Liver (tissue), 9 donors: Measurements from ENCODE around the gene NLGN4X. TPM values are rescaled to one million over a fixed set of nuclear protein-coding genes. Genes with fewer than 3 reads are reported as not detected.

Experiments
- DNase-seq: peaks from one replicate; pipeline ENCODE4 v3.0.0-alpha.2; 2017; ENCODE audit warnings: low spot score
- H3K27ac ChIP-seq, 2 donors: one replicate each; pipeline ENCODE4 v1.7.0; 2013; ENCODE audit warnings: inconsistent platforms in 2 of 2, low read length in 2 of 2, control low read depth in 1 of 2, low read depth in 1 of 2, mild to moderate bottlenecking in 1 of 2
- H3K27me3 ChIP-seq, 4 donors: one replicate each; pipeline versions ENCODE4 v1.6.1 to v1.7.0; 2013; ENCODE audit warnings: low read length in 3 of 4, inconsistent platforms in 1 of 4, mild to moderate bottlenecking in 1 of 4, moderate library complexity in 1 of 4; ENCODE audit not compliant: control insufficient read depth in 4 of 4, insufficient read depth in 4 of 4
- H3K36me3 ChIP-seq, 4 donors: one replicate each; pipeline versions ENCODE4 v1.6.1 to v1.7.0; 2013; ENCODE audit warnings: low read length in 3 of 4, mild to moderate bottlenecking in 3 of 4, low read depth in 1 of 4, moderate library complexity in 1 of 4; ENCODE audit not compliant: control insufficient read depth in 4 of 4, insufficient read depth in 3 of 4
- H3K4me1 ChIP-seq, 4 donors: one replicate each; pipeline versions ENCODE4 v1.6.1 to v1.7.0; 2013; ENCODE audit warnings: low read length in 3 of 4, mild to moderate bottlenecking in 3 of 4, moderate library complexity in 1 of 4; ENCODE audit not compliant: control insufficient read depth in 4 of 4, insufficient read depth in 4 of 4
- H3K4me3 ChIP-seq, 3 donors: one replicate each; pipeline versions ENCODE4 v1.6.1 to v1.7.0; 2013; ENCODE audit warnings: low read length in 3 of 3, control low read depth in 1 of 3, low read depth in 1 of 3, mild to moderate bottlenecking in 1 of 3
- H3K9ac ChIP-seq, 2 donors: one replicate each; pipeline ENCODE4 v1.7.0; 2013; ENCODE audit warnings: low read length in 2 of 2, mild to moderate bottlenecking in 2 of 2, moderate library complexity in 2 of 2, control low read depth in 1 of 2, low read depth in 1 of 2
- H3K9me3 ChIP-seq, 4 donors: one replicate each; pipeline versions ENCODE4 v1.6.1 to v1.7.0; 2013; ENCODE audit warnings: low read length in 3 of 4; ENCODE audit not compliant: control insufficient read depth in 4 of 4
- EGR1 ChIP-seq, 2 donors: IDR thresholded peaks; 2 replicates each; pipeline ENCODE4 v1.6.1; 2016 to 2018; ENCODE audit warnings: antibody characterized with exemption in 2 of 2, low read depth in 2 of 2
- FOXA2 ChIP-seq: IDR thresholded peaks from 2 replicates; pipeline ENCODE4 v1.6.1; 2016; ENCODE audit warnings: antibody characterized with exemption
- HNF4A ChIP-seq, 2 donors: conservative IDR thresholded peaks; 2 replicates each; pipeline ENCODE4 v1.6.1; 2016; ENCODE audit warnings: antibody characterized with exemption in 2 of 2, mild to moderate bottlenecking in 2 of 2
- NR2F2 ChIP-seq: IDR thresholded peaks from 2 replicates; pipeline ENCODE4 v1.6.1; 2016; ENCODE audit warnings: antibody characterized with exemption
- RAD21 ChIP-seq, 2 donors: IDR thresholded peaks; 2 replicates each; pipeline ENCODE4 v1.6.1; 2016; ENCODE audit warnings: antibody characterized with exemption in 2 of 2, mild to moderate bottlenecking in 2 of 2
- REST ChIP-seq: IDR thresholded peaks from 2 replicates; pipeline ENCODE4 v1.6.1; 2016; ENCODE audit warnings: antibody characterized with exemption, mild to moderate bottlenecking
- RXRA ChIP-seq, 2 donors: IDR thresholded peaks; 2 replicates each; pipeline ENCODE4 v1.6.1; 2017 to 2018; ENCODE audit warnings: antibody characterized with exemption in 2 of 2, mild to moderate bottlenecking in 1 of 2
- TAF1 ChIP-seq: conservative IDR thresholded peaks from 2 replicates; pipeline ENCODE4 v1.6.1; 2016; ENCODE audit warnings: antibody characterized with exemption, mild to moderate bottlenecking
- ZBTB33 ChIP-seq: IDR thresholded peaks from 2 replicates; pipeline ENCODE4 v1.6.1; 2016; ENCODE audit warnings: antibody characterized with exemption
- WGBS: extraction: QIAGEN DNeasy Blood & Tissue Kit; methylation state at CpG from one replicate; pipeline ENCODE4 v1.1.7; 2013; 5-methylcytosine and 5-hydroxymethylcytosine counted together
- polyA plus RNA-seq, 2 donors: library from polyadenylated mRNA; stranded (reverse) in 1 of 2; unstranded in 1 of 2; fragments of 200-250 nt in 1 of 2; fragments of >200 nt in 1 of 2; fragmentation: Nextera tagmentation in 1 of 2; extraction: Ambion mirVana in 1 of 2; gene quantifications; one replicate each; pipeline versions ENCODE4 v1.2.1 to v1.2.3, GENCODE V29; 2013 to 2015
- total RNA-seq, 2 donors: library from RNA; depleted of rRNA; stranded (reverse); fragments of >200 nt; gene quantifications; one replicate each; pipeline ENCODE4 v1.2.3, GENCODE V29; 2014
- donor health status: healthy.
- donor health status: healthy.
- donor health status: healthy.
- donor health status: healthy.
- donor health status: healthy.

The NLGN4X gene
- total and polyA plus RNA-seq, 4 donors: 0.33 to 2.8 (median 0.93) TPM

- no peak for DNase-seq
- no peaks in the 10 kb centered on the region for H3K36me3 ChIP-seq
- peaks cover 0 to 5% (median 0%) of the 10 kb centered on the region in 4 donors for H3K9me3 ChIP-seq
- peaks cover 0 to 2% (median 0%) of the 10 kb centered on the region in 4 donors for H3K27me3 ChIP-seq
- no peaks in the 10 kb centered on the region for H3K4me1 ChIP-seq
- TF ChIP-seq ZBTB33: no peak
- TF ChIP-seq FOXA2: no peak
- no peak for TF ChIP-seq NR2F2
- no peak for TF ChIP-seq RAD21 (IDR thresholded peaks at IDR 0.05)
- TF ChIP-seq REST: no peak
- no peak for TF ChIP-seq RXRA (IDR thresholded peaks at IDR 0.05)
- no peak for TF ChIP-seq HNF4A (conservative IDR thresholded peaks at IDR 0.05)
- H3K27ac ChIP-seq: no peak overlapping the region
- no peak overlapping the region for H3K4me3 ChIP-seq
- H3K9ac ChIP-seq: no peak overlapping the region
- WGBS: 74% methylated on average over 2 of the region's 2 CpGs
These were observed 187.0 kb downstream of the NLGN4X start for GRCh38 chrX:6041630-6042029.

- Histone ChIP-seq H3K9ac (no peak overlapping the region), H3K27me3 (no peaks in the 10 kb centered on the region), H3K9me3 (no peaks in the 10 kb centered on the region), H3K27ac (no peak overlapping the region), H3K4me1 (no peaks in the 10 kb centered on the region), H3K36me3 (no peaks in the 10 kb centered on the region), H3K4me3 (no peak overlapping the region)
- TF ChIP-seq EGR1 (IDR thresholded peaks at IDR 0.05; ENCODE audit: low read depth in 2 of 2): no peak
- no peak for TF ChIP-seq REST
- TF ChIP-seq NR2F2: no peak
- TF ChIP-seq TAF1: no peak
- WGBS: 88% methylated on average over 11 of the region's 11 CpGs
- DNase-seq: no peak
These were observed 199.7 kb downstream of the NLGN4X start for GRCh38 chrX:6029014-6029413.
